ENCODE measurements around the gene DOCK6. TPM values are rescaled to one million over a fixed set of nuclear protein-coding genes. Genes with fewer than 3 reads are reported as not detected.

Gene DOCK6
- total and polyA plus RNA-seq, 2 of the 13 experiments (the other 11 are each of a cell fraction or from before 2014, with no cell fraction given), result 5.4 to 38.1 TPM

GRCh38 chr19:11196406-11197287 lies 65.7 kb downstream of the DOCK6 start (continued):
- TF ChIP-seq E2F5 (CRISPR knock-in tag; conservative IDR thresholded peaks at IDR 0.05) (0 out of 2 replicates have a peak, but pooled peaks have one; percentile 2), CREBL2 (CRISPR knock-in tag; IDR thresholded peaks at IDR 0.05; ENCODE audit: borderline replicate concordance) (no peak), MYPOP (CRISPR knock-in tag; IDR thresholded peaks at IDR 0.05) (no peak), MXI1 (IDR thresholded peaks at IDR 0.05; ENCODE audit: borderline replicate concordance, low read depth, low read length) (0 out of 3 replicates have a peak, but pooled peaks have one; percentile 21), ZNF839 (CRISPR knock-in tag; IDR thresholded peaks at IDR 0.05; ENCODE audit: borderline replicate concordance) (no peak), ZFY (CRISPR knock-in tag; IDR thresholded peaks at IDR 0.05) (no peak), ZFP91 (CRISPR knock-in tag; IDR thresholded peaks at IDR 0.05; ENCODE audit: borderline replicate concordance) (no peak), ZMYM3 (CRISPR knock-in tag; IDR thresholded peaks at IDR 0.05) (peak; percentile 60; the same call in 1 of the 2 replicates), CSRNP2 (CRISPR knock-in tag; conservative IDR thresholded peaks at IDR 0.05; ENCODE audit: low read depth) (no peak), ZNF878 (CRISPR knock-in tag; IDR thresholded peaks at IDR 0.05) (no peak), AGO2 (optimal IDR thresholded peaks at IDR 0.05; ENCODE audit: low read depth, low read length) (peak; percentile 11), ATF7-NPFF (CRISPR knock-in tag; IDR thresholded peaks at IDR 0.05; ENCODE audit: low read depth) (peak; percentile 25; the same call in 1 of the 2 replicates), ZNF652 (CRISPR knock-in tag; IDR thresholded peaks at IDR 0.05; ENCODE audit: borderline replicate concordance, low read depth) (no peak), KLF16 (CRISPR knock-in tag; IDR thresholded peaks at IDR 0.05) (no peak), ZNF629 (CRISPR knock-in tag; conservative IDR thresholded peaks at IDR 0.05) (peak; percentile 93), ZNF563 (CRISPR knock-in tag; IDR thresholded peaks at IDR 0.05) (0 out of 2 replicates have a peak, but pooled peaks have one; percentile 32), ASH2L (IDR thresholded peaks at IDR 0.05; ENCODE audit: insufficient read length, low read depth, low read length) (no peak), KLF6 (CRISPR knock-in tag; IDR thresholded peaks at IDR 0.05) (no peak), ZNF326 (CRISPR knock-in tag; IDR thresholded peaks at IDR 0.05; ENCODE audit: borderline replicate concordance) (no peak), ELF4 (CRISPR knock-in tag; IDR thresholded peaks at IDR 0.05; ENCODE audit: borderline replicate concordance) (no peak), ZBTB38 (CRISPR knock-in tag; IDR thresholded peaks at IDR 0.05) (0 out of 2 replicates have a peak, but pooled peaks have one; percentile 1)

Measured in HepG2 (cell line).